ENCODE data around the gene CA6.
"Not testable (repeated sequence)": the region's sequence is repeated elsewhere in the genome, so short reads cannot be mapped to it uniquely, and the experiment has no call there.

CA6 gene

DNA sequence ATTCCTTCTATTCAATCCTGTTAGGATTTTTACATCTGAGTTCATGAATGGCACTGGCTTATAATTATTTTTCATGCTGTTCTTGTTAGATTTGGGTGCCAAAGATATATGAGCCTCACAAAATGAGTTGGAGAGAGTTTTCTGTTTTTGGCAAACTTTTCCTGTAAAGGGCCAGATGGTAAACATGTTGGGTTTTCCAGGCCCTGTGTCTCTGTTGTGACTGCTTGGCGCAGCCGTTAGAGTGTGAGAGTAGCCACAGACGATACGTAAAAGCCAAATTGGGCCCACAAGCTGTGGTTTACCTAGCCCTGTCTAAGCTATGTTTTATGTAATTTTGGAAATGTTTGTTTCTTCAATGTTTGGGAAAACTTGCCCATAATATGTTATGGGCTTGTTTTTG lies 15.6 kb upstream of the CA6 start:
- DNase-seq: no peak

GRCh38 chr1:8937051-8937450 lies 8.6 kb upstream of the CA6 start:
- DNase-seq: not testable (repeated sequence)

GRCh38 chr1:8937701-8938100 lies 8.0 kb upstream of the CA6 start:
- no peak for DNase-seq

DNA sequence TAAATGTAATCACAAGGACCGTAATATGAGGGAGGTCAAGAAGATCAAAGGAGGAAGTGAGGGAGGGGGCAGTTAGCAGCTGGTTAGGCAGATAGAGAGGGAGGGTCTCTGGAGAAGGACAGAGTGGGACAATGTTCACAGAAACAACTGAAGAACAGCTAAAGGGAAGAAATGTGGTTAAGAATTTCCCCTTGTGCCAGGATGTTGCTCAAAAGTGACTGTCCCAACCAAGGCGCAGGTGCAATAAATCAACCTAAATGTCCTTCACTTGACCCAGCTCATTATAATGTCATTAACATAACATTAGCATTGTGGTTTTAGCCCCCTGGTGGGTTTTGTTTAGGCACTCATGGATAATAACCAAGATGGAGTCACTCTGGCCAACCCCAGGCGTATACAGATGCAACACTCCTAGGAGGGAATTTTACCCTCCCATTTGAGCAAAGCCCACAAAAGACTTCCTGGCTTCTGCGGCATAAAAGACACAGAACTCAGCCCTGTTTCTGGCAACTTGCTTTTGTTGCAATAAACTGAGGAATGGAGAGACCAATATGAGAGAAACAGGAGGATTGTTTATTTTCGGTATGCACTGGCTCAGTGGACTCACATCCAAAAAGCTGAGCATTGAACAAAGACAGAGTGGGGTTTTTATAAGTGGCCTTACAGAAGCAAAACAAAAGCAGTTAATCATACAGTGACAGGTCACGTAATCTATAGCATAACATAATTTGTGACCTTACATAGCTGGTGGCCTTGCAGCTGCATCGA lies 7.3 kb upstream of the CA6 start:
- DNase-seq: no peak

DNA sequence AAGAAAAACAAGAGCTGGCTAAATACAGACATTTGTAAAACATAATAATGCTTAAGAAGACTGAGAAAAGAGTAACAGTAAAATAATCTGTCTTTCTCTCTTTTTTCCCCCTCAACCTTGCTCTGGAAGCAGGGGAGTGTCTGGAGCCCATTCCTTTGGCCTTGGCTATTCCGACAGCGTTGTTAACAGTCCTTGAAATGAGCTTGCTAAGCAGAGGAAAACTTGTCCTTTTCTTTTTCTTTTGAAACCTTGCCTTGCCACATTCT lies 6.7 kb upstream of the CA6 start:
- DNase-seq: no peak

DNA sequence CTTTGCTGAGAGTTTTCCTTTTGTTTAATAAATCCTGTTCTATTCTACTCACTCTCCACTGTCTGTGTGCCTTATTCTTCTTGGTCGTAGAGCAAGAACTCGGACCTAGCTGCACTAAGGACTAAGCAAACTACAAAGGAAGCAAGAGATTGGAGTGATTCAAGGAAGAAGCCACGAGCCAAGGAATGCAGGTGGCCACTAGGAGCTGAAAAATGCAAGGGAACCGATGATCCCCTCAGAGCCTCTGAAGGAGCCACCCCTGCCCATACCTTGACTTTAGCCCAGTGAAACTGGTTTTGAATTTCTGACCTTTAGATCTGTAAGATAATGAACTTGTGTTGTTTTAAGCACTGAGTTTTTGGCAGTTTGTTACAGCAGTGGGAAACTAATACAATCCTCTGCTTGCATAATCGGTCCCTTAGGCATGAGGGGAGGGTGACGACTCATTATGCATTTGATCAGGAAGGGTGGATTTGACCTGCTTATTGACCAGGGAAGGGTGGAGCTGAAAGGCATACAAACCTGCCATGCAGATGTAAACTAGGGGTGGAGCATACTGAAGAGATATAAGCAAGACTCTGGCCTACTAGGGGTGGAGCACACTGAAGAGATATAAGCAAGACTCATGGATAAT lies 6.2 kb upstream of the CA6 start:
- DNase-seq: no peak

- DNase-seq: no peak
Measured at GRCh38 chr1:8941906-8942305, 3.8 kb upstream of the CA6 start.

- no peak for DNase-seq
Measured at GRCh38 chr1:8943498-8944405, 1.9 kb upstream of the CA6 start.

GRCh38 chr1:8947127-8947691 lies 1.5 kb downstream of the CA6 start:
- no peak for DNase-seq

- no peak for DNase-seq
Measured at GRCh38 chr1:8950309-8950708, 4.6 kb downstream of the CA6 start.

DNA sequence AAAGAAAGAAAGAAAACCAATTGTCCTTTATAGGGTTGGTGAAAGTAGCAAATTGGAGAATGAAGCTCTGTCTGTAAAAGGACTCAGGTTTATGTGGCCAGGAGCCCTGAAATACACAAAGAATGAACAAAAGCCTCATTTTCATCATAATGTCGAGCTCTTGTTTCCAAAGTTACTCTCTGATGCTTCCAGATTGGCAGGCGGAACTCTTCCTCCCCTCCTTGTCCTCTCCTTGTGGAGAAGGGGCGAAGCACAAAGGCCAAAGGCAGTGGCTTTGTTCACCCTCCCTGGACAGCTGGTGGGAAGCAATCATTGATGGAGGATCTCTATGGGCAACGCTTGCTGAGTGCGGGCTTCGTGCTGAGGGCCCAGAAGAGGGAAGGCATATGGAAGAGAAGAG lies 5.6 kb downstream of the CA6 start:
- DNase-seq: no peak

DNA sequence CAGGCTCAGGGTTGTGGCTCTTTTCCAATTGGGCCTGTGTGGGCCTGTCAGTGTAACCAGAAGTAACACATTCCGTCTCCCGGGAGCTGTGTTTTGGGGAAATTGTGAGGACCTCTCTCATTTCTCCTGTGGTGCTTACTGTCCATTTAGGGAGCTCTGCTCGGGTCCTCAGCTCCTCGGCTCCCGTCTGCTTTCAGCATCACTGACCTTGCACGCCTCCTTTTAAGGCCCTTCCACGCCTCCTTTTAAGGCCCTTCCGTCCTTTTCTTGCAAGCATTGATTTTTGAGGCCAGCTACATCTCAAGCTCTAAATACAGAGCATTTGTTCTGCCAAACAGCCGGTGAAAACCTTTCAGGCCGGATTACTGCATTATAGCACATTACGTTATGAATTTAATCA lies 9.7 kb downstream of the CA6 start:
- no peak for DNase-seq

DNA sequence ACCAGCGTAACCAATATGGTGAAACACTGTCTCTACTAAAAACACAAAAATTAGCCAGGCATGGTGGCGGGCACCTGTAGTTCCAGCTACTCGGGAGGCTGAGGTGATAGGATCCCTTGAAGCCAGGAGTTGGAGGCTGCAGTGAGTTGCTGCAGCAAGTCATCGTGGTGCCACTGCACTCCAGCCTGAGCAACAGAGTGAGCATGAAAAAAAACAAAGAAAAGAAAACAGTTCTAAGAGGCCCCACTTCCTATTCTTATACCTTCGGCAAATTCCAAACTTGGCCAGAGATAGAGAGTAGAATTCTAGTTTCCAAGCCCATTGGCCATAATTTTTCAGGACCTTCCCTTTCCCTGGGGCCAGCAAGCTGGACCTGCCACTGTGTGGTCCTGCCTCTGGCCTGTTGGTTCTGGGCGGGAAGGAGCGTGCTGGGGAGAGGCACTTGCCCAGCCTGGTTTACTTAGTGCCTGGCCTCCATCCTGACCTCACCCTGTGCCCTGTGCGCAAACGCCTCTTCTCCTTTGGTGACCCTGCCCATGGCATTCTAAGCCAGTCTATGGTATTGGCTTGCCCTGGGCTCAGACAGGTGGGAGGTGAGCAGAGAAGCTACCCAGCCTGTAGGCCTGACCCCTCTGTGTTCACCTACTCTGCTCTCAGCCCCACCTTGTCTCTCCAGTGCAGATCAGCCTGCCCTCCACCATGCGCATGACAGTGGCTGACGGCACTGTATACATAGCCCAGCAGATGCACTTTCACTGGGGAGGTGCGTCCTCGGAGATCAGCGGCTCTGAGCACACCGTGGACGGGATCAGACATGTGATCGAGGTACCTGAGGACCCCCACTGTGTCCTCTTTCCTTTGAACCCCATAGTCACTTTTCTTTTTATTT lies 11.0 kb downstream of the CA6 start:
- DNase-seq: no peak

DNA sequence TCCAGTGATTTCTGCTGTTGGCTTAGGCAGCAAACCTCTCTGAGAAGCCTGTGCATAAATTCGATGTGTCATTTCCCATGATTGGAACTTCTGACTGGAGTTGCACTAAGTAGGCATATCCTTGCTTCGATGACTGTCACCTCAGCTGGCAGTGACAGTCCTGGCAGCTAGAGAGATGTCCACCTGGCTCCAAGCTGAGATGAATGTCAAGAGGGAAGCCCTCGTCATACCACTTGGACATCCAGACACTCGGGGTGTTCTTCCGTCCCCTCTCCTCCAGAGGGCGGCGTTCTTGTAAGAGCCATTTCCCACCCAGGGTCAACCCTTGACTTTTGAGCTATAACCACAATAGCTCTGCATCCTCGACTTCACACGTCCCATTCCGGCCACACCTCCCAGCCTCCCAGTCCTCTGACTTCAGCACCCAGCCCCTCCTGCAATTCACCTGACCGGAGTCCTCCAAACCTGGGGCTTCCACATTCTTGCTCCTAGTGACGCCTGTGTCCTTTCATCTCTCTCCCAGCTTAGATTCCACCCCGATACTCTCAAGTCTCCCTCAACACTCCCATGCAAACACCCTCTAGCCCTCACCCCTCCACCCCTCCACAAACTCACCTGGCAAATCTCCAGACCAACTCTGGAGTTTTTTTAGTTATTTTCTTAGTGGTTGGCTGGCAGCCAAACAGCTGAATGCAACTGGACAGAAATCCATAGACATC lies 17.3 kb downstream of the CA6 start:
- DNase-seq: peak; percentile 37

GRCh38 chr1:8963963-8964362 lies 18.3 kb downstream of the CA6 start:
- DNase-seq: no peak

GRCh38 chr1:8965121-8965820 lies 19.6 kb downstream of the CA6 start:
- DNase-seq: no peak

DNA sequence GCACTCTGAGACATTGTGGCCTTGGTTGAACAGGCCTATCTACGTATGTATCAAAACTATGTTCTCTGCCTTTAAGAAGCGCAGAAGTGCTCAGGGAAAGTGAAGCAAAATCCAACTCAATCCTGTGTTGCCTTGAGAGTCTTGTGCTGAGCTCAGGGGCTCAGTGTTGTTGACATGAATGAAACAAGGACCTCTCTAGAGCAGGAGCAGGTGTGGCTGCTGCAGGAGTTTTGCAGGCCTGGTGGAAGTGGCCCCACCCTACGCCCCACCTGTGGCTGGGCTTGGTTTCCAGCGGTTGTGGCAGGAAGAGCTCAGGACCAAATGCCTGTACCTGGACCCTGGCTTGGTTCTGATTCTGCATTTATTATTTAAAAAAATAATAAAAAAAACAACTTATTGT lies 20.9 kb downstream of the CA6 start:
- DNase-seq: no peak

GRCh38 chr1:8968902-8969301 lies 23.2 kb downstream of the CA6 start:
- not testable (repeated sequence) for DNase-seq

DNA sequence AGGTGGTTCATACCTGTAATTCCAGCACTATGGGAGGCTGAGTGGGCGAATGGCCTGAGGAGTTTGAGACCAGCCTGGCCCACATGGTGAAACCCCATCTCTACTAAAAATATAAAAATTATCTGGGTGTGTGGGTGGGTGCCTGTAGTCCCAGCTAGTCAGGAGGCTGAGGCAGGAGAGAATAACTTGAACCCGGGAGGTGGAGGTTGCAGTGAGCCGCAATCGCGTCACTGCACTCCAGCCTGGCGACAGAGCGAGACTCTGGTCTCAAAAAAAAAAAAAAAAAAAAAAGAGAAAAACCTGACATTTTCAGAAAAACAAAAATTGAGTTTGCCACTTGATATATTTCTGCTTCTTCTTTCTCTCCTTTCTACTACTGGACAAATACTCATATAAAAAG lies 24.3 kb downstream of the CA6 start:
- peak; percentile 27 for DNase-seq

GRCh38 chr1:8970870-8971337 lies 25.2 kb downstream of the CA6 start:
- DNase-seq: peak; percentile 23

DNA sequence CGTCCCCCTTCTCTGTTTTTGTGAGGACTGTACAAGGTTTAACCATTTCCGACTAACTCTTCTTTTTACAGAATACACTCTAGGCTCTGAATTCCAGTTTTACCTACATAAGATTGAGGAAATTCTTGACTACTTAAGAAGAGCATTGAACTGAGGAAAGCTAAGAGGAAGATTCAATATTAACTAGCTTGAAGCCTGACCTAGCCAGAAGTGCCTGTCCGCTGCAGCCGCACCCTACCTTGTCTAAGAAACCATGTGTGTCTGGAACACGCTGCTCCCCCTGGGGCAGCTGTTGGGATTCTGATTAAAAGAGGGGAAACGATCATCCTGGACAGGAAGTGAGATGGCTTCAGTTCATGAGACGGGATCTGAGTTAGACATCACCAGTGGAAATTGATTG lies 28.9 kb downstream of the CA6 start:
- DNase-seq: no peak

All from activated CD4-positive, alpha-beta T cell treated with anti-CD3 and anti-CD28 coated beads, Interleukin-2, amount 50 U/mL, for 1 hour (primary cell).